Measurements from ENCODE around the gene NPTX1. TPM values are rescaled to one million over a fixed set of nuclear protein-coding genes. Genes with fewer than 3 reads are reported as not detected.

NPTX1 gene
- total RNA-seq, 1 donor from 2014 or later: not detected

DNA sequence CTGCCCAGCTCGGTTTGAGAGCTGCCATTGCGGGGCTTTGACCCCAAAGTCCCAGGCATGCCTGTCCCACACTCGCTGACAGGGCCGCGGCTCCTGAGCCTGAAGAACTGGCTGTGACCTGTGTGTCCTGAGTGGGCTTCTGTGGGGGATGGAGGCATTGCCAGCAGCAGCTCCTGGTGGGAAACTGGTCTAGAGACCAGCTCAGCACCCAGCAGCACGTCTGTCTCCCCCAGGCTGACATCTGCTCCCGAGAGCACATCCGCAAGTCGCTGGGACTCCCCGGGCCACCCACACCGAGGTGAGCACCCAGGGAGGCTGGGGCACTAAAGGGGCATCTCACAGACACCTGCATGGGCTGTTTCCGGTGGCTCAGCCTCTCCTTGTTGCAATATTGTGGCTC, 48.0 kb downstream of the NPTX1 start:
- no peak for DNase-seq (ENCODE audit: low spot score)

DNA sequence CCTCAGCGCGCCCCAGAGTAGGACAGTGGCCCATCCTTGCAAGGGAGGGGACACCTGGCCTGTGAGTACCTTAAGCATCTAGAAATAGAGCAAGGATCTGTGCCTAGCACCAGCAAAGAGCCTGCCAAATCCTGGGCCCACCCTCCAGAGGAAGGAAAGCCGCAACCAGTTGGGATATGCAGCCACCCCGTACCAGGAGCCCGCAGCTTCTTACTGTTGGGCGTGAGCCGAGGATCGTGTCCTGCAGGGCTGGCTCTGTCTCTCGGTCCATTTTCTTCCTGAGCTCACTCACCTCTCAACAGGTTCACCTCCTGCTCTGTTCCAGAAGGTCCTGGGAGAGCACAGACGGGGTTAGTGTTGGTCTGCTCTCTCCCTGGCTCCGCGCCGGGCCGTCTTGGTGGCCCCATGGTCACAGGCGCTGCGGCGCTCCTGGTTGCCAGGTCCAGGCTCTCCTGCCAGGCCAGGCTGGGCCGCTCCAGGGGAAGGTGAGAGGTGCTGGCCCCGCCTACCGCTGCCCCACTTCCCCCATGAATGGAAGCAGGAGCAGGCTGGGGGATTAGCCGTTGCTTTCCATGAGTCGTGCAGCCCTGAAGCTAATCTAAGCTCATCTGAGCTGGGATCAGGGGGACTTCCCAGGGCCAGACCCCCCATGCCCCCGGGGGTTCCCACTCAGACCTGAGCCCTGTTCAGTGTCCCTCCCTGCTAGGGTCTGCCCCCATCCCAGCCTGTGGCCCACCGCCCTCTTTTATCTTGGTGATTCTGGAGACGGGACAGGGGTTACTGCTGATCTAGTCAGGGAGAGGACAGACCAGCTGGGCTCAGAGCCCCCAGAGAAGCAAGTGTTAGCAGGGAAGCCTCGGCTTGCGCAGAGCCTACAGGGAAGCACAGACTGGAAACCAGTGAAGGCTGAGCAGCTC, 48.8 kb downstream of the NPTX1 start:
- no peak for DNase-seq (ENCODE audit: low spot score)

DNA sequence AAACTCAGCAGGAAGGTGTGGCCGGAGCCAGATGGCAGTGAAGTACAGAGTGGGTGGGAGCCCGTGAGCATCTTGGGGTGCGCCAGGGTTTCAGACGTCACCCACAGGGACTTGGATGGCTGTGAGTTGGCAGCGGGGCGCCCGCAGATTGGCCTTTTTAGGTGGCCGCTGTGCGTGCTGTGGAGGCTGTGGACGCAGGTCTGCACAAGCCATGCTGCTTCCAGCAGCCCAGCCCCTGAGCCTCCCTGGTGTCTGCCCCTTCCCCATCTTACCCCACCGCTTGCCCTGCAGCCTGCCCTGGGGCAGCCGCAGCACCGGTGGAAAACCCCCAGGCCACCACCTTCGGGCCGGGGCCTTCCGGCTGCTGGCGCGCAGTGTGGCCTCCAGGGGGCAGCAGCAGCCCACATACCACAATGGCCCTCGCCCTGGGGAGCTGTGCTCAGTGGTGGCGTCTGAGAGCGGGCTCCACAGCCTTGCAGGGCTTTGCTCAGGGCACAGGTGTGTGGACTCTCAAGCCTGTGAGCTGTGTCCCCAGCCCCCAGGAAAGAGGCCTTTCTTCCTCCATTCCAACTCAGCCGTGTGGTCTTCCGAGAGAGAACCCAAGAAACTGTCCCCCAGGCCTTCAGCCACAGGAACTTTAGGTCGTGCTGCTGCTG, 49.6 kb downstream of the NPTX1 start:
- DNase-seq (ENCODE audit: low spot score): no peak

DNA sequence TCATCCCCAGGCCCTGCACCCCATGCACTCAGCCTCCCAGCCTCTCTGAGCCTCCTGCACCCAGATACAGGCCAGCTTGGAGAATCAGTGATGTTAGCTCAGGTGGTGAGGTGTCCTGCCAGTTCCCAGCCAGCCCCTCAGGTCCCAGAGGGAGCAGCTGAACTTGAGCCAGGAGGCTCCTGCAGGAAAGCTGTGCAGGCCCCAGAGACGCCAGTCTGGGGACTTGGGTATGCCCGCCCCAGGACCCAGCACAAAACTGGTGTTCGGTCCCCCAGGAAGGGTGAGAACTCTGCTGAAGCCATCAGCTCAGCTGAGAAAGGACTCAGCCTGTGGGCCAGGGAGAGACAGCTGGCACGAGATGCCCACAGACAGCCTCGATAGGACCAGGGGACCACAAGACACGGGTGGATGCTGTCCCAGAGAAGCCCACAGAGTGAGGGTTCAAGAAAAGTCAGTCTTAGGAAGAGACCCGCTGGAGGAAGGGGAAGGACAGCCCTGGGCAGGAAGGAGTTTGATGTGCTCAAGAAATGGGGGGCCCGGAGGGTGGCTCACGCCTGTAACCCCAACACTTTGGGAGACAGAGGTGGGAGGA, 50.5 kb downstream of the NPTX1 start:
- peak; percentile 84 for DNase-seq (ENCODE audit: low spot score)

DNA sequence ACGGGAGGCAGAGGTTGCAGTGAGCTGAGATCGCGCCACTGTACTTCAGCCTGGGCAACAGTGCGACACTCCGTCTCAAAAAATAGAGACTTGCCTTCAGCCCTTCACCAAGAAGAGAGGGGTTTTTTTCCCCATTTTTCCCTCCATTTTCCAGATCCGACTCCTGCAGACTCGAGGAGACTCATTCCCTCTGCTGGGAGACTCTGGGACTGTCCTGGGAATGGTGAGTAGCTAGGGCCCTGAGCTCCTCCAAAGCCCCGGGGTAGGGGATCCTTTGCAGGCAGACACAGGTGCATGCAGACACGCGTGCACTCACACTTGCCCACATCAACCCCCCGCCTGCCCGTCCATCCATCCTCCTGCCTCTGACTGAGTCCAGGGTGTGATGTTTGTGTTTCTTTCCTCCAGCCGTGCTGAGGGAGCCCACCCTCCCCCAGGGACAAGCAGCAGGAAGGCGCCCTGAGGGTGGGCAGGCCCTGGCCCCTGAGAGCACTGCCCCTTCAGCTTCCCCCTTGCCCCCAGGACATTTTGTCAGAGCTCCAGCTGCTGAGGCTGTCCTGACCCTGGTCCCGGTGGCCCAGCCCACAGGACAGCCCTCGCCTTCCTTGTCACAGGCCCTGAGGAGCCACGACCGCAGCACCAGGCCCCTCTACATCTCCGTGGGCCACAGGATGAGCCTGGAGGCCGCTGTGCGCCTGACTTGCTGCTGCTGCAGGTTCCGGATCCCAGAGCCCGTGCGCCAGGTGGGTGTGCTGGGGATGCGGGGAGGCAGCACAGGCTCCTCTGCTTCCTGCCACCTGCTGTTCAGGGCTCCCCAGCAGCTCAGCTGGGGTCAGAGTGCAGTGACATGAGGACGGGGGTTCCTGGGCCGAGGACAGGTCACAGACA, 51.3 kb downstream of the NPTX1 start:
- no peak for DNase-seq (ENCODE audit: low spot score)

DNA sequence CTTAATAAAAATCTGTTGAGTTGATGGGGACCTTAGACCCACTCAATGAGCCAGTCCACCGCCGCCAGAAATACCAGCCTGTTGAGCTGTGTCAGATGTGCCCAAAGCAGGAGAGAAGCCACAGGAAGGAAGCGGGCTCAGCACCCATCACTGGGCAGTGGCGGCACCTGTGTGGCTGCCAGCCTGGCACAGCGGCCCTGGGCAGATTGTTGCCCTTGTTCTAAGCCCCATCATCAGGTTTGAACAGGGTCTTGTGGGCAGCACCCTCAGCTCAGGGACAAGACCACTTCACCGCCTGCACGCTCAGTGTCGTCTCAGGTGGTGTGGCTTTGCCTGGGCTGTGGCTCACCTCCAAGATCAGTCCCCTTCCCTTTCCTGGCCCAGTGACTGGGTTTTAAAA, 52.1 kb downstream of the NPTX1 start:
- DNase-seq (ENCODE audit: low spot score): no peak

DNA sequence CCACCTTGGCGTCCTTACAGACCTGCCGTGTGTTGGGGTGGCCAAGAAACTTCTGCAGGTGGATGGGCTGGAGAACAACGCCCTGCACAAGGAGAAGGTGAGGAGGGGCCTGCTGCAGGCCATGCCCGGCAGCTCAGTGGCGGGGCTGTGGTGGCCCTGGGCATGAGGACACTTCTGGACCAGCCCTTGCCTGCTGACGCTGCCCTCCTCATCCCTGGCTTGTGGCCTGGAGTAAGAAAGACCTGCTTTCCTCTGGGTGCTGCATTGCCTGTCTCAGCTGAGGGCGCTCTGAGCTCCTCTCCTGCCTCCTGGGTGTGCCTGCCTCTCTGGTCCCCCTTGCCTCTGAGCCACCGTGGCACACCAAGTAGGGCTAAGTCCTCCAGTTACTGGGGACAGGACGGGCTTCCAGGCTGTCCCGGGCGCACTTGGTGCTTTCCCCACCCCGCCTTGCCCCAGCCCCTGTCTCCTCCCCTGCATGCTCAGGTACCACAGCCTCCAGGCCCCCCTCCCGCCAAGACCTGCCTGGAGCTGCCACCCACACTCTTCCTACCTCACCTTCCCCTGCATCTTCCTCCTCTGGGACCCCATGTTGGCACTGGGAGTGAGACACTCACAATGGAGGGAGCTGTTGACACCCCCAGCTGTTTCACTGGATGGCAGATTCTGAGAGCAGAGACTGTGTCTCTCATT, 52.7 kb downstream of the NPTX1 start:
- peak; percentile 82 for DNase-seq (ENCODE audit: low spot score)

DNA sequence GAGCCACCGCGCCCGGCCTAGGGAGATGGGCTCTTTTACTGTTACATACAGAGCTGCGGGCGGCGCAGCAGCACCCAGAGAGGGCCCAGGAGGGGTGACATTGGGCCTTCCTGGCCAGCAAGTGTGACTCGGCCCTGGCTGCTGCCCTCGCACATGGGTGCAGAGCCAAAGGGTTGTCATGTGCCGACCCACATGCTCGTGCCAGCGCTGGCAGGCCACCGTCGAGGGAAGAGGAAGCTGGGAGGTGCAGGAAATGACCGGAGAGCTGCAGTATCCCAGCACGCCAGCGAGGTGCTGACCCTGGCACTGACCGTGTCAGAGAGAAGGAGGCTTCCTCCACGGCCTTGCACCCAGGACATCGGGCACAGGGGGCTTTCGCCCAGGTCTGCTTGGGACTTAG, 53.4 kb downstream of the NPTX1 start:
- peak; percentile 85 for DNase-seq (ENCODE audit: low spot score)

DNA sequence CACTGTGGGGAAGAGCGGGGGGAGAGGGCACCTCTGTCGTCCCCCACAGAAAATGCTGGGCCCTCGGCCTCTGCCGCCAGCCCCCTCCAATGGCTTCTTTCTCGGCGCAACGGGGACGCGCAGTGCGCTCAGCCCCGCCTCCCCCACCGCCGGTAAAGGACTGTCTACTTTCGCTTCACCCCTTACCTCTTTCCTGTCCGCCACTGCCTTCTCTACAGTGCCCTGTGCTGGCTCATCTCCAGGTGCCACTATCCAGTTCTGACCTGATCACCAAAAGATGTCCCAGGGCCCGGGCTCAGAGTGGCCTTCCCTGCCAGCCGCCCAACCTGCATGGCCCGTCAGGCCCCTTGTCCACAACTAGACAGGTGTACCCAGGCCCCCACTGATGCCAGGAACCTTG, 54.1 kb downstream of the NPTX1 start:
- DNase-seq (ENCODE audit: low spot score): peak; percentile 77

DNA sequence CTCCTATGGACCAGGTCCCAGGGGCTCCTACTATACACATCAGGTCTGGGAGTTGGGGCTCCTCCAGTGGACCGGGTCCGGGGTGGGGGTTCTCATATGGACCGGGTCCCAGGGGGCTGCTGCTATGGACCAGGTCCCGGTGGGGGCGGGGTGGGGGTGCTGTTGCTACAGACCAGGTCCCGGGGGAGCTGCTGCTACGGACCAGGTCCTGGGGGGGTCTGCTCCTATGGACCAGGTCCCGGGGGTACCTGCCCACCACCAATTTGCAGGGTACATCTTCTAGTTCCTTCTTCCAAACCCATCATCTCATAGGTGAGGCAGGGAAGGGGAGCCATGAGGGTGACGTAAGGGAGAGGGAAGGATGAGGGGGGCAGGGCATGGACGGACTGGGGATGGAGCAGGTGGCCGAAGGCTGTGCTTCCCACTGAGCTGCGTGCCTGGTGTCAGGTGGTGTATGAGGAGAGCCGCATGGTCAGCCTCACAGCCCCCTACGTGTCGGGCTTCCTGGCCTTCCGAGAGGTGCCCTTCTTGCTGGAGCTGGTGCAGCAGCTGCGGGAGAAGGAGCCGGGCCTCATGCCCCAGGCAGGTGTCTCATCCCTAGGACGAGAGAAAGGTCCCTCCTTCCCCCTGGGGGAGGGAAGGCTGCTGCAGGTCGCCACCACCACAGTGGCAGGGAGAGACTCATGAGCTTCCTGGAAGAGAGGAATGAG, 54.9 kb downstream of the NPTX1 start:
- no peak for DNase-seq (ENCODE audit: low spot score)

DNA sequence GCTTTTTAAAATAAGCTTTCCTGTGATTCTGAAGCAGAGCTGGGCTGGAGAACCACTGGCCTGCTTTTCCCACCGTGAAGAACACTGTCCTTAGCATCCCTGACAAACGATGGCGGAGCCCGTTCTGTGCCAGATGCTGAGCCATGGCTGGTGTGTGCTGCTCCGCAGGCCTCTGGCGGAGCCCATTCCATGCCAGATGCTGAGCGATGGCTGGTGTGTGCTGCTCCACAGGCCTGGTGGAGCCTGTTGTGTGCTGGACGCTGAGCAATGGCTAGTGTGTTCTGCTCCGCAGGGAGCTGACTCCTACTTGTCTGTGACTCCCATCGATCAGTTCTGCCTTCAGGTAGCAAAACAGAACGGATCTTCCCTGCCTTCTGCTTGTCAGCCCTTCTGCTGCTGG, 57.2 kb downstream of the NPTX1 start:
- no peak for DNase-seq (ENCODE audit: low spot score)

DNA sequence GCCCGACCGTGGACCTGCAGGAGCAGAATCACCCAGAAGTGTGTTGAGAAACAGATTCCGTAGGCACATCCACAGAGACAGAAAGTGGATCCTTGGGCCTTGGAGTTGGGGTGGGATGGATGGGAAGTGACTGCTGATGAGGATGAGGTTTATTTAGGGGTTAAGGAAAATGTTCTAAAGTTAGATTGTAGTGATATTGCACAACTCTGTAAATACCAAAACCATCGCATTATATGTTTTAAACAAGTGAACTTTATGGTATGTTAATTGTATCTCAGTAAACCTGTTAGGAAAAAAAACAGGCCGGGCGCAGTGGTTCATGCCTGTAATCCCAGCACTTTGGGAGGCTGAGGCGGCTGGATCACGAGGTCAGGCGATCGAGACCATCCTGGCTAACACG, 57.8 kb downstream of the NPTX1 start:
- no peak for DNase-seq (ENCODE audit: low spot score)

Small RNA genes within 50 kb of the gene (microRNA-seq; reads per million reads assigned to microRNA genes)
- not detected for gene MIR4730 (ENCODE audit: borderline number of aligned reads)

Other genes starting within 250 kb of the NPTX1 start
- gene RNF213, start 215.8 kb downstream of the NPTX1 start, total RNA-seq: 168 TPM
- 10.5 TPM for gene ENDOV, start 61.4 kb downstream of the NPTX1 start, total RNA-seq
- 31.6 TPM for gene RPTOR, start 68.2 kb upstream of the NPTX1 start, total RNA-seq

All from mesenteric fat pad (tissue), 1 donor.